HL-60 (cell line): ENCODE results near the gene SRSF4.
A peak's percentile ranks its signal among the peaks of the same experiment; 100 is the strongest.
"Not testable (repeated sequence)": the region's sequence is repeated elsewhere in the genome, so short reads cannot be mapped to it uniquely, and the experiment has no call there.

Experiments
- DNase-seq, 2 experiments: peaks; one replicate each; pipeline ENCODE4 v3.0.0-alpha.2; 2010 to 2020; ENCODE audit warnings: low read depth in 1 of 2, low spot score in 1 of 2
- H3K27ac ChIP-seq: fragments of 250-450 bp; sonication (Bioruptor Pico); replicated peaks from 2 replicates; pipeline ENCODE4 v1.5.1; 2020; ENCODE audit warnings: mild to moderate bottlenecking, moderate library complexity
- H3K27me3 ChIP-seq: fragments of 250-450 bp; sonication (Bioruptor Pico); 2 replicates; pipeline ENCODE4 v1.5.1; 2021; ENCODE audit warnings: mild to moderate bottlenecking, moderate library complexity; ENCODE audit not compliant: insufficient read depth, poor library complexity, severe bottlenecking
- H3K4me3 ChIP-seq: replicated peaks from 2 replicates; pipeline ENCODE4 v1.5.1; 2011; ENCODE audit warnings: mild to moderate bottlenecking, control low read depth, low read length; ENCODE audit not compliant: insufficient read depth
- GABPA ChIP-seq: IDR thresholded peaks from 2 replicates; pipeline ENCODE4 v1.6.1; 2012; ENCODE audit warnings: low read depth
- POLR2AphosphoS5 ChIP-seq: IDR thresholded peaks from 2 replicates; pipeline ENCODE4 v1.6.1; 2012; ENCODE audit warnings: low read depth
- SPI1 ChIP-seq: IDR thresholded peaks from 2 replicates; pipeline ENCODE4 v1.6.1; 2012; ENCODE audit warnings: low read depth, mild to moderate bottlenecking, borderline replicate concordance
- TF ChIP-seq, protein P1 (sequence below): IDR thresholded peaks from 2 replicates; pipeline ENCODE4 v1.6.1; 2012; ENCODE audit warnings: low read depth; ENCODE audit not compliant: insufficient replicate concordance
- TF ChIP-seq, protein P2 (sequence below): IDR thresholded peaks from one replicate; pipeline ENCODE4 v1.5.1; 2011; ENCODE audit warnings: low read length, control low read depth, inconsistent platforms; ENCODE audit not compliant: insufficient read depth

The SRSF4 gene

DNA sequence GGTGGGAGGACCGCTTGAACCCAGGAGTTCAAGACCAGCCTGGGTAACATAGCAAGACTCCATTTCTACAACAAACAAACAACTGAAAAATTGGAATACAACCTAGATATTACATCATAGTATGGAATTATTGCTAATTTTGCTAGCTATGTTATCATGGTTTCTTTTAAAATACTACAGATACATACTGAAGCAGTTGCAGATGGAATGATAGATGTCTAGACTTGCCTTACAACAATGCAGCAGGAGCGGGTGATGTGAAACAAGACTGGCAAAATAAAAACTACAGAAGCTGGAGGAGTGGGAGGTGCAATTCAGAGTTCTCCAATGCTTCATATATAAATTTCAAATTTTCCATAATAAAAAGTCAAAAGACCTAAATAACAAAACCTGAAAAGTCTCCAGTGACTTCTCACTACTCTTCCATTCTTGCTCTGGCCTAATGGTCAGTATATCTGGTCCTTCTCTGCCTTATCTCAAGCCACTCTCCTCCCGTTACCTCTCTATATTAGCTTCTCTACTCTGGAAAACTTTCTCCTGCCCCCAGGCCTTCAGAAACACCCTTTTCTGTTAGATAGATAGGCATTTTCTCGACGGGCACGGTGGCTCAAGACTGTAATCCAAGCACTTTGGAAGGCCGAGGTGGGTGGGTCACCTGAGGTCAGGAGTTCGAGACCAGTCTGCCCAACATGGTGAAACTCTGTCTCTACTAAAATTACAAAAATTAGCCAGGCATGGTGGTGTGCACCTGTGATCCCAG lies 29.5 kb downstream of the SRSF4 start:
- DNase-seq: no peak
- H3K27me3 ChIP-seq: no peaks in the 10 kb centered on the region
- no peak overlapping the region for H3K27ac ChIP-seq
- TF ChIP-seq POLR2AphosphoS5 (no peak), GABPA (no peak), SPI1 (no peak)
- TF ChIP-seq, protein P1, sequence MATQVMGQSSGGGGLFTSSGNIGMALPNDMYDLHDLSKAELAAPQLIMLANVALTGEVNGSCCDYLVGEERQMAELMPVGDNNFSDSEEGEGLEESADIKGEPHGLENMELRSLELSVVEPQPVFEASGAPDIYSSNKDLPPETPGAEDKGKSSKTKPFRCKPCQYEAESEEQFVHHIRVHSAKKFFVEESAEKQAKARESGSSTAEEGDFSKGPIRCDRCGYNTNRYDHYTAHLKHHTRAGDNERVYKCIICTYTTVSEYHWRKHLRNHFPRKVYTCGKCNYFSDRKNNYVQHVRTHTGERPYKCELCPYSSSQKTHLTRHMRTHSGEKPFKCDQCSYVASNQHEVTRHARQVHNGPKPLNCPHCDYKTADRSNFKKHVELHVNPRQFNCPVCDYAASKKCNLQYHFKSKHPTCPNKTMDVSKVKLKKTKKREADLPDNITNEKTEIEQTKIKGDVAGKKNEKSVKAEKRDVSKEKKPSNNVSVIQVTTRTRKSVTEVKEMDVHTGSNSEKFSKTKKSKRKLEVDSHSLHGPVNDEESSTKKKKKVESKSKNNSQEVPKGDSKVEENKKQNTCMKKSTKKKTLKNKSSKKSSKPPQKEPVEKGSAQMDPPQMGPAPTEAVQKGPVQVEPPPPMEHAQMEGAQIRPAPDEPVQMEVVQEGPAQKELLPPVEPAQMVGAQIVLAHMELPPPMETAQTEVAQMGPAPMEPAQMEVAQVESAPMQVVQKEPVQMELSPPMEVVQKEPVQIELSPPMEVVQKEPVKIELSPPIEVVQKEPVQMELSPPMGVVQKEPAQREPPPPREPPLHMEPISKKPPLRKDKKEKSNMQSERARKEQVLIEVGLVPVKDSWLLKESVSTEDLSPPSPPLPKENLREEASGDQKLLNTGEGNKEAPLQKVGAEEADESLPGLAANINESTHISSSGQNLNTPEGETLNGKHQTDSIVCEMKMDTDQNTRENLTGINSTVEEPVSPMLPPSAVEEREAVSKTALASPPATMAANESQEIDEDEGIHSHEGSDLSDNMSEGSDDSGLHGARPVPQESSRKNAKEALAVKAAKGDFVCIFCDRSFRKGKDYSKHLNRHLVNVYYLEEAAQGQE: no peak
- TF ChIP-seq, protein P2, sequence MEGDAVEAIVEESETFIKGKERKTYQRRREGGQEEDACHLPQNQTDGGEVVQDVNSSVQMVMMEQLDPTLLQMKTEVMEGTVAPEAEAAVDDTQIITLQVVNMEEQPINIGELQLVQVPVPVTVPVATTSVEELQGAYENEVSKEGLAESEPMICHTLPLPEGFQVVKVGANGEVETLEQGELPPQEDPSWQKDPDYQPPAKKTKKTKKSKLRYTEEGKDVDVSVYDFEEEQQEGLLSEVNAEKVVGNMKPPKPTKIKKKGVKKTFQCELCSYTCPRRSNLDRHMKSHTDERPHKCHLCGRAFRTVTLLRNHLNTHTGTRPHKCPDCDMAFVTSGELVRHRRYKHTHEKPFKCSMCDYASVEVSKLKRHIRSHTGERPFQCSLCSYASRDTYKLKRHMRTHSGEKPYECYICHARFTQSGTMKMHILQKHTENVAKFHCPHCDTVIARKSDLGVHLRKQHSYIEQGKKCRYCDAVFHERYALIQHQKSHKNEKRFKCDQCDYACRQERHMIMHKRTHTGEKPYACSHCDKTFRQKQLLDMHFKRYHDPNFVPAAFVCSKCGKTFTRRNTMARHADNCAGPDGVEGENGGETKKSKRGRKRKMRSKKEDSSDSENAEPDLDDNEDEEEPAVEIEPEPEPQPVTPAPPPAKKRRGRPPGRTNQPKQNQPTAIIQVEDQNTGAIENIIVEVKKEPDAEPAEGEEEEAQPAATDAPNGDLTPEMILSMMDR: no peak
- H3K4me3 ChIP-seq: no peak overlapping the region

GRCh38 chr1:29150346-29150745 lies 31.4 kb downstream of the SRSF4 start:
- H3K27ac ChIP-seq, H3K27me3 ChIP-seq, H3K4me3 ChIP-seq, DNase-seq: not testable (repeated sequence)

DNA sequence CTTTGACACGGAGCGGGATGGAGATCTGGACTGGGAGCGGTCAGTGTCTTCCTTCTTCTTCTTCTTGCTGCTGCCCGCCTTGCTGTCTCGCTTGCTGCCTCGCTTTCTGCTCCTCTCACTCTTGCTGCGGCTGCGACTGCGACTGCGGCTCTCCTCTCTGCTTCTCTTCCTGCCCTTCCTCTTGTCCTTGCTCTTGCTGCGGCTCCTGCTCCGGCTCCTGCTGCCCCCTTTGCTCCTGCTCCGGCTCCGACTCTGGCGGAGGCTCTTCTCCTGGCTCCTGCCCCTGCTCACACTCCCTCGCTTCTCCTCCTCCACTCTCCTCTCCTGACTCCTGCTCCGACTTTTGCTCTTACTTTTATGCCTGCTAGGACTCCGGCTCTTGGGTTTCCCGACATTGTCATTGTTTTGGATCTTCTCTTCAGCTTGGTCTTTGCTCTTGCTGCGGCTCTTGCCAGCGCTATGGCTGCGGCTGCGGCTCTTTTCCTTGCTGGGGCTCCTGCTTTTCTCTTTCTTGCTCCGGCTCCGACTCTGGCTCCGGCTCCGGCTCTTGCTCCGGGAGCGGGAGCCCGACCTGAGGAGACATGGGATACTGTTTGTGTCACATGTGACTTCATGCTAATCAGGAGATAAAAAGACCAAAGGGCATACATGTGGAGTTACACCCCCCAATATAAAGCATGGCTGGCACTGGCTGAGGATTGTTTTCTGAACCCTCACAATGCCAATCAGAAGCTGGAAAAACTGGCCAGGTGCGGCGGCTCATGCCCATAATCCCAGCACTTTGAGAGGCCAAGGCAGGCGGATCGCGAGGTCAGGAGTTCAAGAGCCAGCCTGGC lies 32.8 kb downstream of the SRSF4 start:
- H3K27ac ChIP-seq: no peak overlapping the region
- TF ChIP-seq SPI1: no peak
- DNase-seq: no peak
- H3K4me3 ChIP-seq: no peak overlapping the region
- no peaks in the 10 kb centered on the region for H3K27me3 ChIP-seq

GRCh38 chr1:29145739-29146437 lies 35.8 kb downstream of the SRSF4 start:
- Histone ChIP-seq H3K27me3 (no peaks in the 10 kb centered on the region), H3K4me3 (no peak overlapping the region), H3K27ac (no peak overlapping the region)
- TF ChIP-seq, protein P2: no peak
- peak; percentile 46; the same call in 1 of the 2 replicates for TF ChIP-seq POLR2AphosphoS5
- DNase-seq: no peak

GRCh38 chr1:29144178-29144577 lies 37.5 kb downstream of the SRSF4 start:
- Histone ChIP-seq H3K27me3 (no peaks in the 10 kb centered on the region), H3K27ac (no peak overlapping the region)

More at GRCh38 chr1:29144178-29144577, 37.5 kb downstream of the SRSF4 start:
- TF ChIP-seq GABPA: no peak
- TF ChIP-seq, protein P1: no peak
- TF ChIP-seq, protein P2: no peak
- no peak overlapping the region for H3K4me3 ChIP-seq
- DNase-seq: no peak
